GF-D8 (cell line): ENCODE data around the gene UBL4A.

Experiments used
- DNase-seq: peaks from one replicate; lab custom pipeline; 2025; lab: John Stamatoyannopoulos, UW

Gene UBL4A

GRCh38 chrX:154460326-154460725, 26.1 kb downstream of the UBL4A start:
- no peak for DNase-seq

GRCh38 chrX:154459832-154460231, 26.6 kb downstream of the UBL4A start:
- DNase-seq: no peak

- no peak for DNase-seq
Measured at GRCh38 chrX:154458954-154459778, 27.2 kb downstream of the UBL4A start.

GRCh38 chrX:154458116-154458953, 28.1 kb downstream of the UBL4A start, which contains the start of gene PLXNA3:
Gene PLXNA3, plus strand, starts transcription at chrX:154458281. Its CDS starts 1,903 bp downstream, at chrX:154460184.
- no peak for DNase-seq

GRCh38 chrX:154457491-154458115, 28.8 kb downstream of the UBL4A start:
- DNase-seq: no peak

GRCh38 chrX:154452823-154453222, 33.6 kb downstream of the UBL4A start:
- no peak for DNase-seq

GRCh38 chrX:154450312-154450711, 36.1 kb downstream of the UBL4A start:
- DNase-seq: no peak

GRCh38 chrX:154449618-154450017, 36.8 kb downstream of the UBL4A start:
- DNase-seq: no peak

- no peak for DNase-seq
Measured at GRCh38 chrX:154448484-154448883, 37.9 kb downstream of the UBL4A start.

- DNase-seq: no peak
Measured at GRCh38 chrX:154446430-154446829, 40.0 kb downstream of the UBL4A start.

GRCh38 chrX:154445776-154446175, 40.6 kb downstream of the UBL4A start:
- no peak for DNase-seq

- no peak for DNase-seq
Measured at GRCh38 chrX:154444755-154445246, 41.6 kb downstream of the UBL4A start.

GRCh38 chrX:154443992-154444754, 42.2 kb downstream of the UBL4A start, which contains the start of gene FAM50A:
Gene FAM50A, plus strand, starts transcription at chrX:154444141. Its CDS starts 95 bp downstream, at chrX:154444236.
- no peak for DNase-seq

- DNase-seq: no peak
Measured at GRCh38 chrX:154443479-154443910, 42.9 kb downstream of the UBL4A start.

- DNase-seq: no peak
Measured at GRCh38 chrX:154441984-154442707, 44.3 kb downstream of the UBL4A start.

GRCh38 chrX:154441564-154441963, 44.9 kb downstream of the UBL4A start:
- DNase-seq: no peak

- no peak for DNase-seq
Measured at GRCh38 chrX:154440623-154441357, 45.6 kb downstream of the UBL4A start.

GRCh38 chrX:154439841-154440240, 46.6 kb downstream of the UBL4A start:
- DNase-seq: no peak

GRCh38 chrX:154437971-154438893, 48.2 kb downstream of the UBL4A start:
- DNase-seq: no peak
